Cardiac fibroblast (primary cell): ENCODE measurements around the gene CDKN1C.

Experiments
- DNase-seq, 2 donors: peaks; one replicate each; pipeline versions ENCODE4 v3.0.0 to v3.0.0-alpha.2; 2010; ENCODE audit warnings: low read depth in 2 of 2
- H3K4me3 ChIP-seq, 2 donors: replicated peaks in 1 of 2; 1 replicate in 1 of 2; 2 replicates in 1 of 2; pipeline ENCODE4 v1.5.1; 2011; ENCODE audit warnings: low read depth in 2 of 2, low read length in 2 of 2, mild to moderate bottlenecking in 2 of 2, moderate library complexity in 1 of 2
- TF ChIP-seq, protein P1 (sequence below): IDR thresholded peaks from one replicate; pipeline ENCODE4 v1.5.1; 2011; ENCODE audit warnings: low read depth, mild to moderate bottlenecking, low read length, inconsistent platforms

CDKN1C gene

DNA sequence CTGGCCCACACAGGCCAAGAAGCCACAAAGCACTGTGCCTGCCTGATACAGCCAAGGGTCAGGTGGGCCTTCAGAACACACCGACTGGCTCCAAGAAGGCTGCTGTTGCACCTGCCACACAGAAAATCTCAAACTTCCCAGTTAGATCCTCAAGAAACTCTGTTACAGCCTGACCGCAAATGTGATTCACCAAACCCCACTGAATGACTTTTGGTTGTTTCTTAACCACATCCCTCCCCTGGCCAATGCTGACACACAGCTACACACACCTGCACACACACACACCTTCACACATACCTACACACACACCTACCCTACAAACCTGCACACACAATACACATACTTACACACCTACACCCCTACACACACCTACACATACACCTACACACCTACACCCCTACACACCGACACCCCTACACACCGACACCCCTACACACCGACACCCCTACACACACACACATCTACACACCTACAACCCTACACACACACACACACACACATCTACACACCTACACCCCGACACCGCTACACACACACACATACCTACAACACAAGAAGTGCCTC lies 31.5 kb downstream of the CDKN1C start:
- TF ChIP-seq, protein P1, sequence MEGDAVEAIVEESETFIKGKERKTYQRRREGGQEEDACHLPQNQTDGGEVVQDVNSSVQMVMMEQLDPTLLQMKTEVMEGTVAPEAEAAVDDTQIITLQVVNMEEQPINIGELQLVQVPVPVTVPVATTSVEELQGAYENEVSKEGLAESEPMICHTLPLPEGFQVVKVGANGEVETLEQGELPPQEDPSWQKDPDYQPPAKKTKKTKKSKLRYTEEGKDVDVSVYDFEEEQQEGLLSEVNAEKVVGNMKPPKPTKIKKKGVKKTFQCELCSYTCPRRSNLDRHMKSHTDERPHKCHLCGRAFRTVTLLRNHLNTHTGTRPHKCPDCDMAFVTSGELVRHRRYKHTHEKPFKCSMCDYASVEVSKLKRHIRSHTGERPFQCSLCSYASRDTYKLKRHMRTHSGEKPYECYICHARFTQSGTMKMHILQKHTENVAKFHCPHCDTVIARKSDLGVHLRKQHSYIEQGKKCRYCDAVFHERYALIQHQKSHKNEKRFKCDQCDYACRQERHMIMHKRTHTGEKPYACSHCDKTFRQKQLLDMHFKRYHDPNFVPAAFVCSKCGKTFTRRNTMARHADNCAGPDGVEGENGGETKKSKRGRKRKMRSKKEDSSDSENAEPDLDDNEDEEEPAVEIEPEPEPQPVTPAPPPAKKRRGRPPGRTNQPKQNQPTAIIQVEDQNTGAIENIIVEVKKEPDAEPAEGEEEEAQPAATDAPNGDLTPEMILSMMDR = no peak
- DNase-seq = no peak
- H3K4me3 ChIP-seq = no peak overlapping the region

DNA sequence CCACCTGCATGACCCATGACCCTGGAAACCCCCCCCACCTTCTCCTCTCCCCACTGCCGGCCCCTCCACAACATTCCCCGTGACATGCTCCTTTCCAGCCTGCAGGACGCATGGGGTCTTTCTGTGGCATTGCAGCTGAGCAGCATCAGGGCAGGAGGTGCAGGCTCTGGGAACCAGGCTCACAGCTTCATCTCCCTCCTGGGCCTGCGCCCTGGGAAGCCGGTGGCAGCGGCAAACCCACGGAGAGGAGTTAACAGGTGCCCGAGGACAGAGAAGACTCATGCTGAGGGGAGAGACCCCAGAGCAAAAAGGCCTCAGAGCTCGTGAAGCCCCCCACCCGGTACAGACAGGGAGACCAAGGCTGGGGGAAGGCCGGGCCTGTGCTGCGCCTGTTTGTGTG lies 32.2 kb downstream of the CDKN1C start:
- no peak for DNase-seq
- TF ChIP-seq, protein P1 = no peak
- H3K4me3 ChIP-seq = no peak overlapping the region

DNA sequence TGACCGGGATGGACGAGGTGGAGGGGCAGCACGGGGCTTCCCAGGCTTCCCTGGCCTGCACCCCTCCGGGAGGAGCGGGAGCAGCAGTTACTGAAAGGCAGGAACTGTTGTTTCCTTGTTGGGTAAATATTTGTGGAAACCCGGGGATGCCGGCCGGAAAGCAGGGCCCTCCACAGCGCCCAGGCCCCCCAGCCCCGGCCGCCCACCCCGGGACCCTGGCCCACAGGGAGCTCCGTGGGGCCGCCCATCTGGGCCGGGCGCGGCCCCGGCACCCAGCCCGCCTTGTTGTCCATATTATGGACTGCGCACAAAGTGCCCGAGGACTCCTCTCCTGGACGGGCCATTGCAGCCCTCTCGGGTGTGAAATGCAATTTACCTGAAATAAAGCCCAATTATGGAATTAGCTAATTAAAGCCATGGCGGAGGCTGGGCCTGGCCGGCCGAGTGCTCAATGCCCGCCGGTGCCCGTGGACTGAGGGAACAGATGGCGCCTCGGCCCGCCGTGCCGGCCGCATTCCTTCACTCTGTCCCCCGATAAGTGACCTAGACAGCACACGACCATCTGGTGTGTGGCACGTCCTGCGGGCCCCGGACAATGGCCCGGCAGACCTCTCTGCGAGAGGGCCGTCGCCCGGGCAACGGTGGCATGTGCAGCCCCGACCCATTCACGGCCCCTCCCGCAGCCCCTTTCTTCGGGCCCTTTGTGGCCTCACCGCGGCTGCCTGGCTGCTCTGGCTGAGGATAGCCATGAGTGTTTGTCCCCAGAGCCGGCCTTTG lies 35.4 kb downstream of the CDKN1C start:
- TF ChIP-seq, protein P1 = no peak
- H3K4me3 ChIP-seq = no peak overlapping the region
- no peak for DNase-seq

DNA sequence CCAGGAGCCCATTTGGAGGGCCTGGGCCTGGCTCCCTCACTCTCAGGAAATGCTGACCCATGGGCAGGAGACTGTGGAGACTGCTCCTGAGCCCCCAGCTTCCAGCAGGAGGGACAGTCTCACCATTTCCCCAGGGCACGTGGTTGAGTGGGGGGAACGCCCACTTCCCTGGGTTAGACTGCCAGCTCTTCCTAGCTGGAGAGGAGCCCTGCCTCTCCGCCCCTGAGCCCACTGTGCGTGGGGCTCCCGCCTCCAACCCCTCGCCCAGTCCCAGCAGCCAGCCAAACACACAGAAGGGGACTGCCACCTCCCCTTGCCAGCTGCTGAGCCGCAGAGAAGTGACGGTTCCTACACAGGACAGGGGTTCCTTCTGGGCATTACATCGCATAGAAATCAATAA lies 37.1 kb downstream of the CDKN1C start:
- DNase-seq = no peak
- H3K4me3 ChIP-seq = no peak overlapping the region
- TF ChIP-seq, protein P1 = no peak

DNA sequence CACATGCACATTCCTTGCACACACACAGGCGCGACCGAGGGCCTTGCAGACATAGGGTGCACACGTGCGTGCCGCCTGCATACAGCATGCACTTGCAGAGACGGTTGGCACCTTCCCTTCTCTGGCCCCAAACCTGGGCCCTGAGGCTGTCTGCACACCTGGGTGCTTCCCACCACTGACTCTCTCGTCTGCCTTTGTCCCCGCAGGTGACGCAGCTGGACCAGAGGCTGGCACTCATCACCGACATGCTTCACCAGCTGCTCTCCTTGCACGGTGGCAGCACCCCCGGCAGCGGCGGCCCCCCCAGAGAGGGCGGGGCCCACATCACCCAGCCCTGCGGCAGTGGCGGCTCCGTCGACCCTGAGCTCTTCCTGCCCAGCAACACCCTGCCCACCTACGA lies 38.0 kb downstream of the CDKN1C start:
- DNase-seq = no peak
- no peak overlapping the region for H3K4me3 ChIP-seq
- TF ChIP-seq, protein P1 = no peak

DNA sequence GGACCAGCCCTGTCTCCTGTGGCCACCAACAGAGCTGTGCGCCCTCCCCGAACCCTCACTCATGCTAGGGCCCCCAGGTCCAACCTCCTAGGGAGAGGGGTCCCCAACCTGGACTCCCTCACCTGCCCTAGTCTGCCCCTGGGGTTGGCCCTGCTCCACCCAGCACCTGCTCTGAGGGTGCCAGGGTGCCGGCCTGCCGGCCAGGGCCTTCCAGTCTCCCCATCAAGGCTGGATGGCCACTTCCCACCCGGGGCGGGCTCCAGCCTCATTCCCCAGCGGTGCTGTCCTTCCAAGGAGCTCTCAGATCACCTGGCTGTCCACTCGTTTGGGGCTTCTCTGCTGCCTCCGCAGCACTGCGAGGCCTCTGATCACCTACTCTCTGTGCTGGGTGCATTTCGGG lies 39.1 kb downstream of the CDKN1C start:
- DNase-seq = no peak
- no peak overlapping the region for H3K4me3 ChIP-seq
- TF ChIP-seq, protein P1 = no peak

DNA sequence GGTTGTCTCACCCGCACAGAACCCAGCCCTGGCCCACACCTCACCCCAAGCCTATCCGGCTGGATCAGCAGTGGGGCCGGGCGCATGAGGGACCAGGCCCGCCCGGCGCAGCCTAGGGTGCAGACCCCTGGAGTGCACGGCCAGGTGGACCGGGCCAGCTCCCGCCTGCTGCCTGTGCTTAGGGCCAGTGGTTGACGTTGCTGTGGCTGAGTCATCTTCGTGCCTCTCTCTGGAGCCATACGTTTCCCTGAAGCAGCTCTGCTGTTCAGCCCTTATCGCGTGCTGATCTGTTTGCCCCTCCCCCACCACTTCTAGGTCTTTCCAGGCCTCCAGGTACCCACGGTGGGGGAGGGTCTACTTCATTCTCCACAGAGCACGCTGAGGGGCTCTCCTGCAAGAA lies 39.5 kb downstream of the CDKN1C start:
- TF ChIP-seq, protein P1 = no peak
- no peak for DNase-seq
- no peak overlapping the region for H3K4me3 ChIP-seq
